ENCODE data around the gene USH2A. TPM values are rescaled to one million over a fixed set of nuclear protein-coding genes. Genes with fewer than 3 reads are reported as not detected.

USH2A gene
- total RNA-seq, 3 donors from 2014 or later, result not detected

DNA sequence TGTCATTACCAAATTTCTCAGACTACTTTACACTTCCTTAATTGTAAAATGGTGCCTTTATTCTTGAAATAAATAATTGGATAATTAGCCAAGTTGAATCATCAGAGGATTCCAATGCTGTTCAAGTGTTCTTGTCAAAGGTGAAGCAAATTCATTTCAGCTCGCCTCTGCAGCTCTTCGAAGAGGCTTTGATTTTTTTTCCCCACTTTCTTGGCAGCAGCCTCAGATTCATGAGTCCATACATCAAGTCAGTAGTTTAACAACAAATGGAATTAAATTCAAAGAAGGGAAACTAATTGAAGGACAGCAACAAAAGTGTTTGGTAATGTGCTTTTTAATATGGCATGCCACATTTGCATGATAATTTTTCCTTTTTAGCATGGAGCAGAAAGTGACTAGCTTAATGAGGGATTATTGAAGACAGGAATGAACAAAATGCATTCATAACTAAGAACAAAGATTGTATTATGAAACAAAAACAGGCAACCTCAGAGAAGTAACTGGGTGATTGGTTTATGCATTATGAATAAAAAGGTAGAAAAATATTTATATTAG lies 239.0 kb downstream of the USH2A start:
- Histone ChIP-seq H3K4me1 (no peaks in the 10 kb centered on the region), H3K27me3 (no peaks in the 10 kb centered on the region), H3K9me3 (no peaks in the 10 kb centered on the region), H3K4me3 (no peak overlapping the region), H3K36me3 (no peaks in the 10 kb centered on the region), H3K27ac (no peak overlapping the region)
- intact Hi-C loops (cut with DNase I; ENCODE audit: low total_unique reads), result no loop called here
- TF ChIP-seq POLR2A (IDR thresholded peaks at IDR 0.05) (no peak), POLR2AphosphoS5 (IDR thresholded peaks at IDR 0.05) (no peak)
- TF ChIP-seq, protein P1, sequence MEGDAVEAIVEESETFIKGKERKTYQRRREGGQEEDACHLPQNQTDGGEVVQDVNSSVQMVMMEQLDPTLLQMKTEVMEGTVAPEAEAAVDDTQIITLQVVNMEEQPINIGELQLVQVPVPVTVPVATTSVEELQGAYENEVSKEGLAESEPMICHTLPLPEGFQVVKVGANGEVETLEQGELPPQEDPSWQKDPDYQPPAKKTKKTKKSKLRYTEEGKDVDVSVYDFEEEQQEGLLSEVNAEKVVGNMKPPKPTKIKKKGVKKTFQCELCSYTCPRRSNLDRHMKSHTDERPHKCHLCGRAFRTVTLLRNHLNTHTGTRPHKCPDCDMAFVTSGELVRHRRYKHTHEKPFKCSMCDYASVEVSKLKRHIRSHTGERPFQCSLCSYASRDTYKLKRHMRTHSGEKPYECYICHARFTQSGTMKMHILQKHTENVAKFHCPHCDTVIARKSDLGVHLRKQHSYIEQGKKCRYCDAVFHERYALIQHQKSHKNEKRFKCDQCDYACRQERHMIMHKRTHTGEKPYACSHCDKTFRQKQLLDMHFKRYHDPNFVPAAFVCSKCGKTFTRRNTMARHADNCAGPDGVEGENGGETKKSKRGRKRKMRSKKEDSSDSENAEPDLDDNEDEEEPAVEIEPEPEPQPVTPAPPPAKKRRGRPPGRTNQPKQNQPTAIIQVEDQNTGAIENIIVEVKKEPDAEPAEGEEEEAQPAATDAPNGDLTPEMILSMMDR (IDR thresholded peaks at IDR 0.05), result no peak
- no peak for DNase-seq (ENCODE audit: low spot score in 2 of 2)

DNA sequence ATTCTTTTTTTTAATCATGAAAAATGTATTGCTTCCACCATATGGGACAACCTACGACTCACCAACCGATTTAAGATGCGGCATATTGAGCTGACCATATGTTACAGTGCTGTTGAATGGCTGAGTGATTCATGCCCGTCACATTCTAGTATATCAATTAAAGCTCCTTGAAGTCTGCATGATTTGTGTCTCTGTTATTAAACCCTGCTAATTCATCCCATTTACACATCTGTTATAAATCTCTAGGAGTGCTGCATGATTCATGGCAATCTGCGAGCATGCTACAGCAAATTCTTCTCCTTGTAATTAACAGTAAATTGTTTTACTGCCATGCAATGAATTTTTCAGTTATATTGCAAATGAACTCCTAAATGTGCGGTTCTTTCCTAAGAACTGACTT lies 239.8 kb downstream of the USH2A start:
- no peaks in the 10 kb centered on the region for H3K36me3 ChIP-seq
- no peaks in the 10 kb centered on the region for H3K4me1 ChIP-seq
- H3K27ac ChIP-seq, result no peak overlapping the region
- no peaks in the 10 kb centered on the region for H3K9me3 ChIP-seq
- intact Hi-C loops (cut with DNase I; ENCODE audit: low total_unique reads), result no loop called here
- no peaks in the 10 kb centered on the region for H3K27me3 ChIP-seq
- TF ChIP-seq POLR2A (IDR thresholded peaks at IDR 0.05) (no peak), POLR2AphosphoS5 (IDR thresholded peaks at IDR 0.05) (no peak)
- TF ChIP-seq, protein P1 (IDR thresholded peaks at IDR 0.05), result no peak
- no peak overlapping the region for H3K4me3 ChIP-seq
- no peak for DNase-seq (ENCODE audit: low spot score in 2 of 2)

DNA sequence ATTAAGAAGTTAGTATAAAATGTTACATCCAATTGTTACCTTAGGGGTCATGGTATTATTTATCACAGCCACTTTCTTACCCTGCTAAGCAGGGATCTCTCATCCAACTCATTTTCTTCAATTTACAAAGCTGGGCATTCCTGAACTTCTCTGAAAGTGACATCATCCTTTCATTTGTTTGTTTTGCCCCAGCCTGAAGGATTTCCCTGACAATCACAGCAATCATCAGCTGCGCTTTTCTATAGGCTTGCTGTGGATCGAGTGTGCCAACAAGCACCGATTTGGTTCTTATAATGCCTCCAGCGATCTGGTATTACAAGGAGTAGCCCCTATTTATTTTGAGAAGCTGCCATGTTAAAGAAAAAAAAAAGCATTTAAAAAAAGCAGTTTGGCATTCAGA lies 240.2 kb downstream of the USH2A start:
- TF ChIP-seq POLR2A (IDR thresholded peaks at IDR 0.05) (no peak), POLR2AphosphoS5 (IDR thresholded peaks at IDR 0.05) (no peak)
- TF ChIP-seq, protein P1 (IDR thresholded peaks at IDR 0.05), result no peak
- H3K9me3 ChIP-seq, result no peaks in the 10 kb centered on the region
- no peaks in the 10 kb centered on the region for H3K4me1 ChIP-seq
- intact Hi-C loops (cut with DNase I; ENCODE audit: low total_unique reads), result no loop called here
- DNase-seq (ENCODE audit: low spot score in 2 of 2), result no peak
- H3K27ac ChIP-seq, result no peak overlapping the region
- H3K4me3 ChIP-seq, result no peak overlapping the region
- no peaks in the 10 kb centered on the region for H3K36me3 ChIP-seq
- no peaks in the 10 kb centered on the region for H3K27me3 ChIP-seq

DNA sequence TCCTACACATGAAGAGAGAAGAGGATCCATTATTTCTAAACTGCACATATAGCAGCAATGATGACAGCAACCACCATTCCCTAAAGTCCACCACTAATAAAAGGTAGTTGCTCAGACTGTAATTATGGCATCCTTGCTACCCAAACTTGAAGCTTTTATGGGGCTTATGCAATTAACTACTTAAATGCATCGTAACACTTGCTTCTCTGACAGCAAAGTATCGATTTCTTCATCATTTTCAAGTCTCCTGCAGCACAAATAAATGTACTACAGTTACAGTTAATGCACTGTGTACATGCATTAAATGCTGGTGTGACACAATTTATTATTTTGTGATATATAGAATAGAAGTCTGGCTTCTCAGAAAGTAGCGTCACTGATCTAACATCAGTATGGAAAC lies 241.7 kb downstream of the USH2A start:
- Histone ChIP-seq H3K27me3 (no peaks in the 10 kb centered on the region), H3K27ac (no peak overlapping the region), H3K36me3 (no peaks in the 10 kb centered on the region), H3K4me3 (no peak overlapping the region), H3K9me3 (no peaks in the 10 kb centered on the region), H3K4me1 (no peaks in the 10 kb centered on the region)
- intact Hi-C loops (cut with DNase I; ENCODE audit: low total_unique reads), result no loop called here
- TF ChIP-seq, protein P1 (IDR thresholded peaks at IDR 0.05), result no peak
- TF ChIP-seq POLR2AphosphoS5 (IDR thresholded peaks at IDR 0.05) (no peak), POLR2A (IDR thresholded peaks at IDR 0.05) (no peak)
- no peak for DNase-seq (ENCODE audit: low spot score in 2 of 2)

DNA sequence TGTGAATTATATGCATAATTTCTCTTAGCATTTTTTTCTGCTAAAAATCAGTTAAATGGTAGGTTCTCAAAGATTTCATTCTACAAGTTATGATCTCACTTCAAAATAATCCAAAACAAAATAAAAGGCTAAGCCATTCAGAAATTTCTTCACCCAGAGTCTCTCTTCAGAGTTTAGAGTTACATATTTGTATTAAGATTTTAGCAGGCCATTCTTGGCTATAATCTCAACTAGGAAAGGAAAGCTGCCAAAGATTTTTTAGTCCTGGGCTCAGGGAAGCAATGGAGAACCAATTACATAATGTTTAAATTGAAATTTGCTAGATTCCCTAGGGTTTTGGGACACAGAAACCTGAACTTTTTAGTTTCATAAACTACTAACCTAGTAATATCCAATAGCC lies 245.0 kb downstream of the USH2A start:
- no peaks in the 10 kb centered on the region for H3K27me3 ChIP-seq
- H3K36me3 ChIP-seq, result no peaks in the 10 kb centered on the region
- H3K9me3 ChIP-seq, result no peaks in the 10 kb centered on the region
- DNase-seq (ENCODE audit: low spot score in 2 of 2), result no peak
- no peaks in the 10 kb centered on the region for H3K4me1 ChIP-seq
- no peak overlapping the region for H3K27ac ChIP-seq
- TF ChIP-seq POLR2A (IDR thresholded peaks at IDR 0.05) (no peak), POLR2AphosphoS5 (IDR thresholded peaks at IDR 0.05) (no peak)
- TF ChIP-seq, protein P1 (IDR thresholded peaks at IDR 0.05), result no peak
- no peak overlapping the region for H3K4me3 ChIP-seq
- intact Hi-C loops (cut with DNase I; ENCODE audit: low total_unique reads), result no loop called here

Measured in breast epithelium (tissue), 4 donors.